HEK293 (cell line): ENCODE results near the gene KIF14.
A peak's percentile ranks its signal among the peaks of the same experiment; 100 is the strongest.

Source experiments
- CTCF ChIA-PET: fragments of 350-600 bp; formaldehyde crosslinking; extraction: SDS; loops from one replicate; lab custom pipeline; 2021; ENCODE audit warnings: antibody characterized with exemption; lab: Yijun Ruan, JAX
- POLR2A ChIA-PET: fragments of 300-600 bp; formaldehyde crosslinking; extraction: SDS; loops from one replicate; lab custom pipeline; 2020; ENCODE audit warnings: antibody characterized with exemption, inconsistent platforms; lab: Yijun Ruan, JAX
- H3K27ac ChIP-seq: fragments of 200-500 bp; sonication (Bioruptor generic); 2 replicates; pipeline ENCODE4 v1.5.1; 2014; ENCODE audit warnings: low read depth, low read length, control low read depth, inconsistent platforms; ENCODE audit errors: extremely low read depth
- H3K36me3 ChIP-seq, 2 experiments: fragments of 200-500 bp in 1 of 2; sonication (Bioruptor generic) in 1 of 2; 1 replicate in 1 of 2; 2 replicates in 1 of 2; pipeline ENCODE4 v1.5.1; 2014 to 2017; ENCODE audit warnings: inconsistent platforms in 2 of 2, low read length in 2 of 2; ENCODE audit not compliant: control insufficient read depth in 2 of 2, insufficient read depth in 1 of 2
- H3K4me1 ChIP-seq: fragments of 200-500 bp; sonication (Bioruptor generic); 2 replicates; pipeline ENCODE4 v1.5.1; 2014; ENCODE audit warnings: mild to moderate bottlenecking, low read length, inconsistent platforms; ENCODE audit not compliant: control insufficient read depth, insufficient read depth
- H3K4me3 ChIP-seq: 2 replicates; pipeline ENCODE4 v1.5.1; 2011; ENCODE audit warnings: low read depth, mild to moderate bottlenecking, control low read depth, low read length, moderate library complexity
- H3K9me3 ChIP-seq: fragments of 200-500 bp; sonication (Bioruptor generic); 2 replicates; pipeline ENCODE4 v1.5.1; 2014; ENCODE audit warnings: low read depth, low read length, inconsistent platforms; ENCODE audit not compliant: control insufficient read depth, insufficient read depth
- KLF8 ChIP-seq: fragments of 450-650 bp; formaldehyde crosslinking; IDR thresholded peaks from 2 replicates; pipeline ENCODE4 v1.5.1; 2016; ENCODE audit warnings: missing biosample characterization, missing genetic modification characterization
- REST ChIP-seq: fragments of 450-650 bp; formaldehyde crosslinking; IDR thresholded peaks from 2 replicates; pipeline ENCODE4 v1.5.1; 2016; ENCODE audit warnings: missing biosample characterization, missing genetic modification characterization
- ZBTB20 ChIP-seq: fragments of 450-650 bp; formaldehyde crosslinking; IDR thresholded peaks from 2 replicates; pipeline ENCODE4 v1.5.1; 2016; ENCODE audit warnings: missing biosample characterization, missing genetic modification characterization
- ZBTB8A ChIP-seq: fragments of 450-650 bp; formaldehyde crosslinking; IDR thresholded peaks from 2 replicates; pipeline ENCODE4 v1.5.1; 2016; ENCODE audit warnings: missing biosample characterization, missing genetic modification characterization
- ZNF114 ChIP-seq: fragments of 450-650 bp; formaldehyde crosslinking; IDR thresholded peaks from 2 replicates; pipeline ENCODE4 v1.5.0; 2017; ENCODE audit warnings: missing biosample characterization, missing genetic modification characterization
- ZNF133 ChIP-seq: fragments of 450-650 bp; formaldehyde crosslinking; IDR thresholded peaks from 2 replicates; pipeline ENCODE4 v1.5.1; 2016; ENCODE audit warnings: missing biosample characterization, missing genetic modification characterization
- ZNF2 ChIP-seq: fragments of 450-650 bp; formaldehyde crosslinking; IDR thresholded peaks from 2 replicates; pipeline ENCODE4 v1.5.1; 2016; ENCODE audit warnings: missing biosample characterization, missing genetic modification characterization
- ZNF311 ChIP-seq: fragments of 450-650 bp; formaldehyde crosslinking; IDR thresholded peaks from 2 replicates; pipeline ENCODE4 v1.5.1; 2017; ENCODE audit warnings: missing biosample characterization, missing genetic modification characterization, borderline replicate concordance
- ZNF341 ChIP-seq: fragments of 450-650 bp; formaldehyde crosslinking; IDR thresholded peaks from 2 replicates; pipeline ENCODE4; 2016; ENCODE audit warnings: low read depth, missing biosample characterization, missing genetic modification characterization
- ZNF37A ChIP-seq: fragments of 450-650 bp; IDR thresholded peaks from 2 replicates; pipeline ENCODE4 v1.5.1; 2018; ENCODE audit warnings: missing biosample characterization, missing genetic modification characterization
- ZNF449 ChIP-seq: fragments of 450-650 bp; formaldehyde crosslinking; IDR thresholded peaks from 2 replicates; pipeline ENCODE4 v1.5.1; 2017; ENCODE audit warnings: missing biosample characterization, mild to moderate bottlenecking, missing genetic modification characterization, moderate library complexity
- ZNF48 ChIP-seq: fragments of 450-650 bp; formaldehyde crosslinking; IDR thresholded peaks from 2 replicates; pipeline ENCODE4 v1.5.1; 2016; ENCODE audit warnings: missing biosample characterization, missing genetic modification characterization
- ZNF626 ChIP-seq: fragments of 450-650 bp; sonication (Bioruptor Pico); formaldehyde crosslinking; IDR thresholded peaks from 2 replicates; pipeline ENCODE4 v1.5.1; 2018; ENCODE audit warnings: missing biosample characterization, missing genetic modification characterization, inconsistent platforms
- ZNF654 ChIP-seq: fragments of 450-650 bp; formaldehyde crosslinking; IDR thresholded peaks from 2 replicates; pipeline ENCODE4 v1.5.1; 2016; ENCODE audit warnings: low read depth, missing biosample characterization, missing genetic modification characterization
- ZNF707 ChIP-seq: fragments of 450-650 bp; formaldehyde crosslinking; IDR thresholded peaks from 2 replicates; pipeline ENCODE4 v1.5.1; 2016; ENCODE audit warnings: missing biosample characterization, missing genetic modification characterization
- ZNF768 ChIP-seq: fragments of 450-650 bp; formaldehyde crosslinking; IDR thresholded peaks from 2 replicates; pipeline ENCODE4 v1.5.1; 2018; ENCODE audit warnings: missing biosample characterization, mild to moderate bottlenecking, missing genetic modification characterization
- ZSCAN16 ChIP-seq: fragments of 450-650 bp; formaldehyde crosslinking; IDR thresholded peaks from 2 replicates; pipeline ENCODE4 v1.5.1; 2016; ENCODE audit warnings: missing biosample characterization, missing genetic modification characterization
- TF ChIP-seq, protein P1 (sequence below): fragments of 450-650 bp; formaldehyde crosslinking; IDR thresholded peaks from 2 replicates; pipeline ENCODE4 v1.5.1; 2016; ENCODE audit warnings: missing biosample characterization, missing genetic modification characterization

KIF14 gene

DNA sequence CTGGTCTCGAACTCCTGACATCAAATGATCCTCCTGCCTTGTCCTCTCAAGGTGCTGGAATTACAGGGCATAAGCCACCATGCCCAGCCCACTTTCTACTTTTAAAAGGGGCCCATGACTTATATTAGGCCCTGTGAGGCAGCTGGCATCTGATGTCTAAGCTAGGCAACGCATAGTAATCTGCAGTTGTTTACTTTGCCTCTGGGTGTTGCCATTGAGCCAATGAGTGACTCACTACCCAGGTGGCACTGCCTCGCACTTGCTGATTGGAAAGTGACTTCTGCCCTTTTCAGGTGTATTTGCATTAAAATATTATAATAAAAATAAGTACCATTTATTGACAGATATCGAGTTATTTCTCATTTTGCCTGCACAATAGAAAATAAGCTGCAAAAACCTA lies 84.9 kb downstream of the KIF14 start (continued):
- TF ChIP-seq REST (tag by site-specific recombination): no peak
- TF ChIP-seq ZNF654 (tag by site-specific recombination): peak; percentile 20
- no peak for TF ChIP-seq ZNF311 (tag by site-specific recombination)
- no peak for TF ChIP-seq ZNF114 (tag by site-specific recombination)
- TF ChIP-seq ZNF768 (tag by site-specific recombination): no peak
- TF ChIP-seq ZNF133 (tag by site-specific recombination): no peak
- TF ChIP-seq ZSCAN16 (tag by site-specific recombination): no peak

DNA sequence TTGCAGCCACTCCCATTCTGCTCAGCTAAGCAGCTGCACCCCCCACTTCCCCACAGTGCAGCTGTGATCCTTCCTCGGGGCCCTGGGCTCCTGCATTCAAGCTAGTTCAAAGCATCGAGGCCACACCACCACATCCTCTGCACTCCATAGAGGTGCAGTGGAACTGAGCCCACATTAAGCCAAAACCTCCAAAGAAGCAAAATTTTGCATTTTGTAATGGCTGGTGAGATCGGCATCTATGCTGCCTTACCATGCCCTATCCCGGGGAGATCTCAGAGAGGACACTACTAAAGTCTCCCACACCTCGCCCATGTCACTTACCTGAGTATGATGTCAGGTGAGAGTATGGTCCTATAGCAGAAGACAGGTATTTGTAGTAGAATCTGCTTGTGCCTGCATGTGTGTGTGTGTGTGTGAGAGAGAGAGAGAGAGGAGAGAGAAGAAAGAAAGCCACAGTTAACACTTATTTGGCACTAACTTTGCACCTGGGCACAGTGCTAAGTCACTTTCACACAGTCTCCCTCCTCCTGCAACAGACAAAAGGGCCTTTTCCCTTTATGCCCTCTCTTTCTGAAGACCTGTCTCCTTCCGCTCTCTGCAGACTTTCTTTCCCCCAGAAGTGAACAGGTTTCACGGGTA lies 89.8 kb downstream of the KIF14 start:
- Histone ChIP-seq H3K9me3 (no peaks in the 10 kb centered on the region), H3K4me1 (no peaks in the 10 kb centered on the region), H3K4me3 (no peak overlapping the region), H3K36me3 (no peaks in the 10 kb centered on the region), H3K27ac (no peak overlapping the region)
- POLR2A ChIA-PET: no interaction called here
- no peak for TF ChIP-seq ZBTB8A (tag by site-specific recombination)
- TF ChIP-seq ZBTB20 (tag by site-specific recombination): 0 out of 2 replicates have a peak, but pooled peaks have one; percentile 14
- TF ChIP-seq ZNF341 (tag by site-specific recombination): peak; percentile 47
- TF ChIP-seq KLF8 (tag by site-specific recombination): no peak
- CTCF ChIA-PET: interaction anchor here (1.6 kb wide), 1 partner anchor 20 kb away, joined by 7 read pairs; no protein-coding TSS in a partner anchor

- CTCF ChIA-PET: interaction anchor here (0.9 to 1.6 kb wide), 4 partner anchors 10 to 39 kb away, joined by 3 to 7 read pairs (median 5); no protein-coding TSS in a partner anchor
- POLR2A ChIA-PET: interaction anchor here (0.5 to 0.6 kb wide), 2 partner anchors 139 to 207 kb away, joined by 5 read pairs; no protein-coding TSS in a partner anchor
- no peak overlapping the region for H3K4me3 ChIP-seq
- H3K4me1 ChIP-seq: no peaks in the 10 kb centered on the region
- no peaks in the 10 kb centered on the region for H3K36me3 ChIP-seq
- H3K27ac ChIP-seq: no peak overlapping the region
- no peak for TF ChIP-seq ZNF707 (tag by site-specific recombination)
- TF ChIP-seq ZNF449 (tag by site-specific recombination): no peak
- TF ChIP-seq, protein P1, sequence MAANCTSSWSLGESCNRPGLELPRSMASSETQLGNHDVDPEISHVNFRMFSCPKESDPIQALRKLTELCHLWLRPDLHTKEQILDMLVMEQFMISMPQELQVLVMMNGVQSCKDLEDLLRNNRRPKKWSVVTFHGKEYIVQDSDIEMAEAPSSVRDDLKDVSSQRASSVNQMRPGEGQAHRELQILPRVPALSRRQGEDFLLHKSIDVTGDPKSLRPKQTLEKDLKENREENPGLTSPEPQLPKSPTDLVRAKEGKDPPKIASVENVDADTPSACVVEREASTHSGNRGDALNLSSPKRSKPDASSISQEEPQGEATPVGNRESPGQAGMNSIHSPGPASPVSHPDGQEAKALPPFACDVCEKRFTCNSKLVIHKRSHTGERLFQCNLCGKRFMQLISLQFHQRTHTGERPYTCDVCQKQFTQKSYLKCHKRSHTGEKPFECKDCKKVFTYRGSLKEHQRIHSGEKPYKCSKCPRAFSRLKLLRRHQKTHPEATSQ: no peak
- peak; percentile 47; the same call in 1 of the 2 replicates for TF ChIP-seq ZBTB20 (tag by site-specific recombination)
- TF ChIP-seq ZNF768 (tag by site-specific recombination): no peak
- TF ChIP-seq ZNF37A (tag by site-specific recombination): no peak
- TF ChIP-seq ZNF48 (tag by site-specific recombination): no peak
- TF ChIP-seq ZNF2 (tag by site-specific recombination): no peak
- no peak for TF ChIP-seq ZNF626 (tag by site-specific recombination)
- TF ChIP-seq, all 188 proteins: peak for 1
- no peaks in the 10 kb centered on the region for H3K9me3 ChIP-seq
Measured at GRCh38 chr1:200528858-200529606, 91.5 kb downstream of the KIF14 start.
